SK-N-SH (cell line): ENCODE measurements around the gene MUC7. TPM values are rescaled to one million over a fixed set of nuclear protein-coding genes. Genes with fewer than 3 reads are reported as not detected.

Experiments used
- CTCF ChIA-PET: fragments of 300-600, 350-600 bp; formaldehyde crosslinking; extraction: SDS; loops from one replicate; lab custom pipeline; 2021; lab: Yijun Ruan, JAX
- POLR2A ChIA-PET: fragments of 350-600 bp; sonication (Branson Sonifier 250); formaldehyde crosslinking; extraction: SDS; loops from one replicate; lab custom pipeline; 2020; ENCODE audit warnings: antibody characterized with exemption, inconsistent platforms; lab: Yijun Ruan, JAX
- DNase-seq: peaks from one replicate; pipeline ENCODE4 v3.0.0; 2012
- H2AFZ ChIP-seq: fragments of 200-600 bp; sonication (generic); 2 replicates; pipeline ENCODE4 v1.8.1; 2016; ENCODE audit warnings: antibody characterized with exemption, mild to moderate bottlenecking, low read depth
- H3F3A ChIP-seq: fragments of 200-600 bp; sonication (generic); replicated peaks from 2 replicates; pipeline ENCODE3; 2016; ENCODE audit warnings: antibody characterized with exemption, mild to moderate bottlenecking; ENCODE audit not compliant: insufficient read depth
- H3K27ac ChIP-seq, 2 experiments: fragments of 200-500 bp in 1 of 2; fragments of 200-600 bp in 1 of 2; sonication (Bioruptor generic) in 1 of 2; sonication (generic), shearing (Covaris generic) in 1 of 2; 2 replicates each; pipeline versions ENCODE4 v1.5.1 to v1.6.1; 2014 to 2016; ENCODE audit warnings: low read depth in 2 of 2, inconsistent platforms in 1 of 2, low read length in 1 of 2, mild to moderate bottlenecking in 1 of 2, mixed read lengths in 1 of 2
- H3K27me3 ChIP-seq: fragments of 200-600 bp; sonication (generic), shearing (Covaris generic); 2 replicates; pipeline ENCODE4 v1.6.1; 2016; ENCODE audit warnings: mixed run types; ENCODE audit not compliant: insufficient read depth
- H3K36me3 ChIP-seq, 2 experiments: fragments of 200-500 bp in 1 of 2; fragments of 200-600 bp in 1 of 2; sonication (Bioruptor generic) in 1 of 2; sonication (generic) in 1 of 2; replicated peaks in 1 of 2; 2 replicates each; pipeline versions ENCODE3 to v1.5.1; 2014 to 2016; ENCODE audit warnings: low read length in 1 of 2, mild to moderate bottlenecking in 1 of 2; ENCODE audit not compliant: insufficient read depth in 2 of 2, control insufficient read depth in 1 of 2
- H3K4me1 ChIP-seq, 2 experiments: fragments of 200-500 bp in 1 of 2; fragments of 200-600 bp in 1 of 2; sonication (Bioruptor generic) in 1 of 2; sonication (generic), shearing (Covaris generic) in 1 of 2; 2 replicates each; pipeline versions ENCODE4 v1.5.1 to v1.6.1; 2014 to 2016; ENCODE audit warnings: low read depth in 1 of 2, low read length in 1 of 2, mixed run types in 1 of 2; ENCODE audit not compliant: insufficient read depth in 2 of 2, control insufficient read depth in 1 of 2
- H3K4me2 ChIP-seq: fragments of 200-600 bp; sonication (generic), shearing (Covaris generic); 2 replicates; pipeline ENCODE4 v1.6.1; 2017; ENCODE audit warnings: mixed run types
- H3K4me3 ChIP-seq, 2 experiments: fragments of 200-500 bp in 1 of 2; fragments of 200-600 bp in 1 of 2; sonication (Bioruptor generic) in 1 of 2; sonication (generic), shearing (Covaris generic) in 1 of 2; 2 replicates each; pipeline versions ENCODE4 v1.5.1 to v1.8.1; 2014 to 2016; ENCODE audit warnings: low read depth in 2 of 2, inconsistent platforms in 1 of 2, low read length in 1 of 2, mild to moderate bottlenecking in 1 of 2, mixed read lengths in 1 of 2, moderate library complexity in 1 of 2
- H3K79me2 ChIP-seq: fragments of 200-600 bp; sonication (generic); 2 replicates; pipeline ENCODE4 v1.8.1; 2017; ENCODE audit warnings: mild to moderate bottlenecking; ENCODE audit not compliant: insufficient read depth
- H3K9ac ChIP-seq: fragments of 200-600 bp; sonication (generic); 2 replicates; pipeline ENCODE4 v1.6.1; 2017; ENCODE audit warnings: mixed run types
- H3K9me2 ChIP-seq: fragments of 200-600 bp; sonication (generic); 2 replicates; pipeline ENCODE4 v1.6.1; 2017; ENCODE audit warnings: mixed run types
- H3K9me3 ChIP-seq: fragments of 200-600 bp; sonication (generic); 2 replicates; pipeline ENCODE4 v1.6.1; 2017; ENCODE audit warnings: mixed run types, mild to moderate bottlenecking, moderate library complexity
- H4K20me1 ChIP-seq: fragments of 200-600 bp; sonication (generic); 2 replicates; pipeline ENCODE4 v1.6.1; 2017; ENCODE audit warnings: mild to moderate bottlenecking, mixed run types; ENCODE audit not compliant: insufficient read depth
- CHD2 ChIP-seq: fragments of 150-350 bp; IDR thresholded peaks from 2 replicates; pipeline ENCODE4 v1.6.1; 2018; ENCODE audit warnings: low read length; ENCODE audit not compliant: partially characterized antibody
- EP300 ChIP-seq, 2 experiments: IDR thresholded peaks; 2 replicates each; pipeline versions ENCODE4 v1.4.0 to v1.6.1; 2012; ENCODE audit warnings: borderline replicate concordance in 1 of 2, low read depth in 1 of 2, low read length in 1 of 2
- FOXM1 ChIP-seq: IDR thresholded peaks from 2 replicates; pipeline ENCODE4 v1.4.0; 2012; ENCODE audit warnings: low read depth, mild to moderate bottlenecking
- GATA2 ChIP-seq: sonication (generic); formaldehyde crosslinking; IDR thresholded peaks from 2 replicates; pipeline ENCODE4 v1.5.0; 2020; ENCODE audit warnings: mild to moderate bottlenecking, missing genetic modification reagents
- IRF3 ChIP-seq: fragments of 150-350 bp; IDR thresholded peaks from 2 replicates; pipeline ENCODE4 v1.6.1; 2016; ENCODE audit warnings: mild to moderate bottlenecking, low read depth, low read length
- NFIC ChIP-seq: IDR thresholded peaks from 2 replicates; pipeline ENCODE4 v1.4.0; 2012; ENCODE audit warnings: borderline replicate concordance
- NRF1 ChIP-seq: IDR thresholded peaks from 2 replicates; pipeline ENCODE4 v1.6.1; 2012; ENCODE audit warnings: low read depth, mild to moderate bottlenecking, low read length
- RCOR1 ChIP-seq: fragments of 150-350 bp; IDR thresholded peaks from 2 replicates; pipeline ENCODE4 v1.6.1; 2017; ENCODE audit warnings: antibody characterized with exemption, low read length
- TAF1 ChIP-seq: IDR thresholded peaks from 2 replicates; pipeline ENCODE4 v1.6.1; 2012; ENCODE audit warnings: low read depth, mild to moderate bottlenecking, low read length, moderate library complexity, borderline replicate concordance
- TCF12 ChIP-seq: IDR thresholded peaks from 2 replicates; pipeline ENCODE4 v1.4.0; 2012
- USF2 ChIP-seq: fragments of 150-350 bp; IDR thresholded peaks from 2 replicates; pipeline ENCODE4 v1.6.1; 2017; ENCODE audit warnings: antibody characterized with exemption, low read length, low read depth, borderline replicate concordance
- WGBS: methylation state at CpG from one replicate; pipeline ENCODE4 v1.1.6; 2017; ENCODE audit warnings: low lambda C conversion rate; 5-methylcytosine and 5-hydroxymethylcytosine counted together
- polyA plus RNA-seq, 3 experiments: library from polyadenylated mRNA; depleted of rRNA; stranded (reverse); fragments of >200 nt; gene quantifications; 2 replicates each; pipeline ENCODE4 v1.2.3, GENCODE V29; 2012
- TF ChIP-seq, protein P1 (sequence below): fragments of 200-600 bp; sonication (generic); IDR thresholded peaks from 2 replicates; pipeline ENCODE4 v1.6.1; 2017; ENCODE audit warnings: antibody characterized with exemption, mild to moderate bottlenecking, moderate library complexity
- TF ChIP-seq, protein P2 (sequence below): IDR thresholded peaks from 2 replicates; pipeline ENCODE4 v1.6.1; 2012; ENCODE audit warnings: mild to moderate bottlenecking, low read depth, low read length, moderate library complexity
- TF ChIP-seq, protein P3 (sequence below): IDR thresholded peaks from 2 replicates; pipeline ENCODE4 v1.4.0; 2012; ENCODE audit warnings: low read depth

MUC7 gene
- polyA plus RNA-seq (2012; rRNA removed) = not detected in 2 replicates
- polyA plus RNA-seq (2012; cell fraction: cytosol; rRNA removed) = not detected in 2 replicates
- polyA plus RNA-seq (2012; cell fraction: nucleus; rRNA removed) = not detected in 2 replicates

DNA sequence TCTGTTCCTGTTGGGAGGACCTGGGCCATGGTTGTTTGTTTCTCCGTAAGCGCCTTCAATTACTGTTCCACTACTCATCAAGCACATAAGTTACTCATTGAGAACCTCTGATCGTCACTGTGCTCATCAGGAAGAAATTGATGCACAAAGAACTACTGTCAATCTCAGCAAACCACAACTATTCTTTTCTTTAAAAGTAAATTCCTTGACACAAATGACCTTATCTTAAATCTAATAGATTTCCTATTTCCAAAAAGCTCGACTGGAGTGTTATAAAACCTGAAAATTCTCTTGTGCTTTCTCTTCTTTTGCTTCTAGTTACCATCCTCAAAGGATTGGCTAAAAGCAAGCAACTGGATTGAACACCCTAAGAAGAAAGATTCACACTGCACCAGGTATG lies at the start of gene MUC7:
Gene MUC7 (plus strand): TSS at position 301 of the 400 bp plus-strand sequence. CDS start 1,825 bp downstream, outside the sequence.
- DNase-seq = no peak
- no peak within 1 kb of the TSS for H3K4me3 ChIP-seq
- no peaks in the 10 kb centered on the region for H3K36me3 ChIP-seq
- H3K9me3 ChIP-seq = no peaks in the 10 kb centered on the region
- no peaks in the 10 kb centered on the region for H3K9me2 ChIP-seq
- no peak within 1 kb of the TSS for H3K9ac ChIP-seq
- H4K20me1 ChIP-seq = no peaks in the 10 kb centered on the region
- no peaks in the 10 kb centered on the region for H3K4me1 ChIP-seq
- H3K79me2 ChIP-seq = no peaks in the 10 kb centered on the region
- no peak within 1 kb of the TSS for H3K4me2 ChIP-seq
- H3K27ac ChIP-seq = no peak within 1 kb of the TSS
- TF ChIP-seq, protein P1, sequence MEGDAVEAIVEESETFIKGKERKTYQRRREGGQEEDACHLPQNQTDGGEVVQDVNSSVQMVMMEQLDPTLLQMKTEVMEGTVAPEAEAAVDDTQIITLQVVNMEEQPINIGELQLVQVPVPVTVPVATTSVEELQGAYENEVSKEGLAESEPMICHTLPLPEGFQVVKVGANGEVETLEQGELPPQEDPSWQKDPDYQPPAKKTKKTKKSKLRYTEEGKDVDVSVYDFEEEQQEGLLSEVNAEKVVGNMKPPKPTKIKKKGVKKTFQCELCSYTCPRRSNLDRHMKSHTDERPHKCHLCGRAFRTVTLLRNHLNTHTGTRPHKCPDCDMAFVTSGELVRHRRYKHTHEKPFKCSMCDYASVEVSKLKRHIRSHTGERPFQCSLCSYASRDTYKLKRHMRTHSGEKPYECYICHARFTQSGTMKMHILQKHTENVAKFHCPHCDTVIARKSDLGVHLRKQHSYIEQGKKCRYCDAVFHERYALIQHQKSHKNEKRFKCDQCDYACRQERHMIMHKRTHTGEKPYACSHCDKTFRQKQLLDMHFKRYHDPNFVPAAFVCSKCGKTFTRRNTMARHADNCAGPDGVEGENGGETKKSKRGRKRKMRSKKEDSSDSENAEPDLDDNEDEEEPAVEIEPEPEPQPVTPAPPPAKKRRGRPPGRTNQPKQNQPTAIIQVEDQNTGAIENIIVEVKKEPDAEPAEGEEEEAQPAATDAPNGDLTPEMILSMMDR = no peak
- TF ChIP-seq RCOR1 (no peak), CHD2 (no peak), IRF3 (no peak), NFIC (no peak), TAF1 (no peak), FOXM1 (no peak), TCF12 (no peak), NRF1 (no peak), EP300 (IDR thresholded peaks at IDR 0.05; ENCODE audit: borderline replicate concordance in 1 of 2, low read depth in 1 of 2, low read length in 1 of 2) (no peak), USF2 (no peak), GATA2 (CRISPR knock-in tag) (no peak)
- TF ChIP-seq, protein P2, sequence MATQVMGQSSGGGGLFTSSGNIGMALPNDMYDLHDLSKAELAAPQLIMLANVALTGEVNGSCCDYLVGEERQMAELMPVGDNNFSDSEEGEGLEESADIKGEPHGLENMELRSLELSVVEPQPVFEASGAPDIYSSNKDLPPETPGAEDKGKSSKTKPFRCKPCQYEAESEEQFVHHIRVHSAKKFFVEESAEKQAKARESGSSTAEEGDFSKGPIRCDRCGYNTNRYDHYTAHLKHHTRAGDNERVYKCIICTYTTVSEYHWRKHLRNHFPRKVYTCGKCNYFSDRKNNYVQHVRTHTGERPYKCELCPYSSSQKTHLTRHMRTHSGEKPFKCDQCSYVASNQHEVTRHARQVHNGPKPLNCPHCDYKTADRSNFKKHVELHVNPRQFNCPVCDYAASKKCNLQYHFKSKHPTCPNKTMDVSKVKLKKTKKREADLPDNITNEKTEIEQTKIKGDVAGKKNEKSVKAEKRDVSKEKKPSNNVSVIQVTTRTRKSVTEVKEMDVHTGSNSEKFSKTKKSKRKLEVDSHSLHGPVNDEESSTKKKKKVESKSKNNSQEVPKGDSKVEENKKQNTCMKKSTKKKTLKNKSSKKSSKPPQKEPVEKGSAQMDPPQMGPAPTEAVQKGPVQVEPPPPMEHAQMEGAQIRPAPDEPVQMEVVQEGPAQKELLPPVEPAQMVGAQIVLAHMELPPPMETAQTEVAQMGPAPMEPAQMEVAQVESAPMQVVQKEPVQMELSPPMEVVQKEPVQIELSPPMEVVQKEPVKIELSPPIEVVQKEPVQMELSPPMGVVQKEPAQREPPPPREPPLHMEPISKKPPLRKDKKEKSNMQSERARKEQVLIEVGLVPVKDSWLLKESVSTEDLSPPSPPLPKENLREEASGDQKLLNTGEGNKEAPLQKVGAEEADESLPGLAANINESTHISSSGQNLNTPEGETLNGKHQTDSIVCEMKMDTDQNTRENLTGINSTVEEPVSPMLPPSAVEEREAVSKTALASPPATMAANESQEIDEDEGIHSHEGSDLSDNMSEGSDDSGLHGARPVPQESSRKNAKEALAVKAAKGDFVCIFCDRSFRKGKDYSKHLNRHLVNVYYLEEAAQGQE = no peak
- TF ChIP-seq, protein P3, sequence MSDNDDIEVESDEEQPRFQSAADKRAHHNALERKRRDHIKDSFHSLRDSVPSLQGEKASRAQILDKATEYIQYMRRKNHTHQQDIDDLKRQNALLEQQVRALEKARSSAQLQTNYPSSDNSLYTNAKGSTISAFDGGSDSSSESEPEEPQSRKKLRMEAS = no peak
- no peaks in the 10 kb centered on the region for H3F3A ChIP-seq
- no peak within 1 kb of the TSS for H2AFZ ChIP-seq
- ChIA-PET POLR2A (no interaction called here), CTCF (no interaction called here)
- H3K27me3 ChIP-seq = no peaks in the 10 kb centered on the region
- 34% methylated on average over 4 of the region's 4 CpGs for WGBS
